Measurements from ENCODE around the gene ADAM12.

ADAM12 gene

GRCh38 chr10:126041117-126041516 lies 347.2 kb downstream of the ADAM12 start:
- no peak for DNase-seq

GRCh38 chr10:126037946-126038345 lies 350.3 kb downstream of the ADAM12 start:
- DNase-seq = no peak

- DNase-seq = no peak
Measured at GRCh38 chr10:126036515-126036914, 351.8 kb downstream of the ADAM12 start.

GRCh38 chr10:126034586-126034985 lies 353.7 kb downstream of the ADAM12 start:
- DNase-seq = no peak

- no peak for DNase-seq
Measured at GRCh38 chr10:126029999-126030398, 358.3 kb downstream of the ADAM12 start.

- DNase-seq = no peak
Measured at GRCh38 chr10:126027692-126028091, 360.6 kb downstream of the ADAM12 start.

GRCh38 chr10:126022841-126023240 lies 365.4 kb downstream of the ADAM12 start:
- DNase-seq = no peak

- no peak for DNase-seq
Measured at GRCh38 chr10:126021833-126022500, 366.3 kb downstream of the ADAM12 start.

GRCh38 chr10:126017961-126018560 lies 370.2 kb downstream of the ADAM12 start:
- DNase-seq = no peak

GRCh38 chr10:126016882-126017281 lies 371.4 kb downstream of the ADAM12 start:
- DNase-seq = no peak

GRCh38 chr10:126016156-126016805 lies 372.0 kb downstream of the ADAM12 start:
- DNase-seq = no peak

- DNase-seq = no peak
Measured at GRCh38 chr10:126015413-126015812, 372.9 kb downstream of the ADAM12 start.

GRCh38 chr10:126014309-126014708 lies 374.0 kb downstream of the ADAM12 start:
- no peak for DNase-seq

- DNase-seq = no peak
Measured at GRCh38 chr10:126013489-126014281, 374.6 kb downstream of the ADAM12 start.

- DNase-seq = no peak
Measured at GRCh38 chr10:126012485-126012884, 375.8 kb downstream of the ADAM12 start.

- peak; percentile 18 for DNase-seq
Measured at GRCh38 chr10:126011995-126012394, 376.3 kb downstream of the ADAM12 start.

- no peak for DNase-seq
Measured at GRCh38 chr10:126009650-126010049, 378.6 kb downstream of the ADAM12 start.

- no peak for DNase-seq
Measured at GRCh38 chr10:126006906-126007305, 381.4 kb downstream of the ADAM12 start.

- DNase-seq = no peak
Measured at GRCh38 chr10:126006264-126006663, 382.0 kb downstream of the ADAM12 start.

GRCh38 chr10:126004752-126005151 lies 383.5 kb downstream of the ADAM12 start:
- no peak for DNase-seq

GRCh38 chr10:126001576-126001975 lies 386.7 kb downstream of the ADAM12 start:
- DNase-seq = no peak

GRCh38 chr10:125999694-126000093 lies 388.6 kb downstream of the ADAM12 start:
- DNase-seq = no peak

- DNase-seq = no peak
Measured at GRCh38 chr10:125997586-125997985, 390.7 kb downstream of the ADAM12 start.

Measured in CD4-positive, alpha-beta T cell treated with Interleukin-4 for 4 hours (primary cell).